GM12865 (cell line): ENCODE data around the gene RAMP3.

Experiments used
- DNase-seq: peaks from one replicate; pipeline ENCODE4 v3.0.0; 2010; ENCODE audit warnings: low read depth
- H3K4me3 ChIP-seq: 2 replicates; pipeline ENCODE4 v1.5.1; 2011; ENCODE audit warnings: mild to moderate bottlenecking, low read depth, low read length, control low read depth
- TF ChIP-seq, protein P1 (sequence below): IDR thresholded peaks from 2 replicates; pipeline ENCODE4 v1.5.1; 2011; ENCODE audit warnings: low read length, control low read depth, low read depth, inconsistent platforms; ENCODE audit not compliant: insufficient read depth; ENCODE audit errors: missing control alignments

RAMP3 gene

DNA sequence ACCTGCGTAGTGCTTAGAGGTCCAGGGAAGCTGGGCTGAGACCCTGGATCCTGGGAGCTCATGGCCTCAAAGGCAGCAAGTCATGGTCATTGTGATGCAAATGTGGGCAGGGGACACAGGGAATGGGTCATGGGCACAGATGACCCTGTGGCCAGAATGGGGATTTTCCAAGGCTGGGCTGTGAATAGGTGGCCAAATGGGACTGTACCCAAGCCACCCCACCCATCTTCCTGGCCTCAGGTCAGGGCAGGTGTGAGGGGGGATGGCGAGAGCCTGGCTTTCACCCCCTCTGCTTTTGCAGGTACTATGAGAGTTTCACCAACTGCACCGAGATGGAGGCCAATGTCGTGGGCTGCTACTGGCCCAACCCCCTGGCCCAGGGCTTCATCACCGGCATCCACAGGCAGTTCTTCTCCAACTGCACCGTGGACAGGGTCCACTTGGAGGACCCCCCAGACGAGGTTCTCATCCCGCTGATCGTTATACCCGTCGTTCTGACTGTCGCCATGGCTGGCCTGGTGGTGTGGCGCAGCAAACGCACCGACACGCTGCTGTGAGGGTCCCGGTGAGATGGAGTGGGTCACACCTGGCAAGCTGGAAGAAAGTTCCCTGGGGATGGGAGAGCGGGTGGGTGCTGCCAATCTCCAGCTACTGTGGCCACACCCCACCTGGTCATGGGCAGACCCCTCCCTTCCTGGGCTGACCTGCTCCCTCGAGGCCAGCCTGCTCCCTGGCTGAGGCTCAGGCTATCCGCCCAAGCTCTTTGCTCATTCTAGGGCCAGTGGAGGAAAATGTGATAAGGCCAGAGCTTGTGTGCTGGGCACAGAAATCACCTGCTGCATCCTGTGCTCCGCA, 25.5 kb downstream of the RAMP3 start:
- no peak for DNase-seq
- TF ChIP-seq, protein P1, sequence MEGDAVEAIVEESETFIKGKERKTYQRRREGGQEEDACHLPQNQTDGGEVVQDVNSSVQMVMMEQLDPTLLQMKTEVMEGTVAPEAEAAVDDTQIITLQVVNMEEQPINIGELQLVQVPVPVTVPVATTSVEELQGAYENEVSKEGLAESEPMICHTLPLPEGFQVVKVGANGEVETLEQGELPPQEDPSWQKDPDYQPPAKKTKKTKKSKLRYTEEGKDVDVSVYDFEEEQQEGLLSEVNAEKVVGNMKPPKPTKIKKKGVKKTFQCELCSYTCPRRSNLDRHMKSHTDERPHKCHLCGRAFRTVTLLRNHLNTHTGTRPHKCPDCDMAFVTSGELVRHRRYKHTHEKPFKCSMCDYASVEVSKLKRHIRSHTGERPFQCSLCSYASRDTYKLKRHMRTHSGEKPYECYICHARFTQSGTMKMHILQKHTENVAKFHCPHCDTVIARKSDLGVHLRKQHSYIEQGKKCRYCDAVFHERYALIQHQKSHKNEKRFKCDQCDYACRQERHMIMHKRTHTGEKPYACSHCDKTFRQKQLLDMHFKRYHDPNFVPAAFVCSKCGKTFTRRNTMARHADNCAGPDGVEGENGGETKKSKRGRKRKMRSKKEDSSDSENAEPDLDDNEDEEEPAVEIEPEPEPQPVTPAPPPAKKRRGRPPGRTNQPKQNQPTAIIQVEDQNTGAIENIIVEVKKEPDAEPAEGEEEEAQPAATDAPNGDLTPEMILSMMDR: no peak
- no peak overlapping the region for H3K4me3 ChIP-seq

DNA sequence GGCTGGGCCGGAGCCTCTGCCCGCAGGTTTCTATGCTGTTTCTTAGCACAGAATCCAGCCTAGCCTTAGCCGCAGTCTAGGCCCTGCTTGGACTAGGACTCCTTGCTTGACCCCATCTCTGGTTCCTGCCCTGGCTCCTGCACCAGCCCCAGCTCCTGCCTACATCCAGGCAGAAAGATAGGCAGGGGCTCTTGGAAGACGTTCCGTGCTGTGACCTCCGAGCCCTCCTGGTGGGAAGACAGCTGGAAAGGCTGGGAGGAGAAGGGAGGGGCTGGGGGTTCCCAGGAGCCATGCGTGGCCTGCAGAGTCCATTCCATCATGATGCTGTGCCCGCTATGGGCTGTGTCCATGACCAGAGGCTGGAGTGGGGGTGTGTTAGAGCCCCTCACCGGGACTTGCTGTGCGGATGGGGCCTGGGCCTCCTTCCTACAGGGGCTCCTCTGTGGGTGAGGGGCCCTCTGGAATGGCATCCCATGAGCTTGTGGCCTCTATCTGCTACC, 26.2 kb downstream of the RAMP3 start:
- TF ChIP-seq, protein P1: no peak
- DNase-seq: no peak
- no peak overlapping the region for H3K4me3 ChIP-seq

DNA sequence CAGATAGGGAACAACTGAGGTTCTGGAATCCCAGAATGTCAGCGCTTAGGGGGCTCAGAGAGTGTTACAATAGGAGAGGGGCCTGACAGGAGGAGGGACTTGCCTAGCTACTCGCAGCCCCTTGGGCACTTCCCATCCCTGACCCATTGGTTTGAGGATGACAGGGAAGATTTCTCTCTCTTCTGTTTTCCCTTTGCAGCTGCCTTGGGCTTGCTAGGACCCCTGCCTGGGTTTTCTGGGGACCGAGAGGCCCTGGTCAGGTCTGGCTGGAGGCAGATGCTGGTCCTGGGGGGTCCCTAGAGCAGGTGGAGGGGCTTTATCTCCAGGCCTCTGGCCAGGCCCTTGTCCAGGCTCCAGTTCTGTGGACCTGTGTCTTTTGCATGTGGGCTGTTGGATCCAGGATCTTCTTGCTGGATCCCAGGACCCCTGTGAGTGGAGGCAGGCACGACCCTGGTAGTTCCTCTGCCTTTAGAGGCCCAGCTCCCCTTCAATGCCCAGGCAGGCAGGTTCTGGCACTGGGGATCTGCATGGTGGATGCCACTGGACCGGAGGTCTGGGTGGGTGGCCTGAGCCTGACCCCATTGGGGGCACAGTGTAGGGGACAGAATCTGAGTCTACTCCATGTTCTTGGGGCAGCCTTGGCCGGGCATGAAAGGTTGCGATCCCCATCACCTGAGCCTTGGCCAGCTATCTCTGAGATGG, 26.9 kb downstream of the RAMP3 start:
- TF ChIP-seq, protein P1: no peak
- no peak for DNase-seq
- no peak overlapping the region for H3K4me3 ChIP-seq

DNA sequence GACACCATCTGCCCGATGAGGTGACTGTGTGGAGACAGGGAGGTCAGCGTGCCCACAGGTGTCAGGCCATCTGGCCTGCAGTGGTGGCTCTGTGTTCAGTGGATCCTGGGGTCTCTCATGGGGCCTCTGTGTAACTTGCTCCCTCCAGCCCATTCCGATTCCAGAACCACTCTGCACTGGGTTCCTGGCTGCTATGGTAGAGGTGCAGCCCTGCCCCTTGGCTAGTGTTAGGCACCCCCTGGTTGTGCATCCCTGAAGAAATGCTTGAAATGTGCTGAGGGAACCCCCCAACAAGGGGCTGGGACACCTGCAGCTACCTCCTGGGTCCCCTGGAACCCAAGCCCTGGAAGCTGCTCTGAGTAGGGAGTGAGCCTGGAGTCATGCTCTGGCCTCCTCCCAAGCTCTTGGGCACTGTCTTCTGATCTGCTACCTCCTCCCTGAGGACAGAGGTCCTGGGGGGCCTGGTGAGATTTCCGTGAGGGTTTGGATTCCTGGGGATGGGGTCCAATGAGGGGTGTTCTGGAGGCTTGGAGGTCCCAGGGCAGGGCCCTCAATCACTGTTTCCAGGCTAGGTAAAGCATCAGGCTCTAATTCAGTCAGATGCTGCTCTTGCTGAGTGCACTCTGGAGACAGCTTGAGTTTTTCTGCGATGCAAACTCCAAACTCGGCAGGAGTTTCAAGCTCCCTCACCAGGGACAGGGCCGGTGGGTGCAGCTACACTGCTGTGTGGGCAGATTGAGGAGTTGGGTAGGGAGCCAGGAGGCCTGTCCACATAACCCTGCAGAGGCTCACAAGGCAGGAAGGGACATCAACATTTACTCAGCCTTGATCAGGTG, 27.7 kb downstream of the RAMP3 start:
- no peak for DNase-seq
- TF ChIP-seq, protein P1: no peak
- no peak overlapping the region for H3K4me3 ChIP-seq

DNA sequence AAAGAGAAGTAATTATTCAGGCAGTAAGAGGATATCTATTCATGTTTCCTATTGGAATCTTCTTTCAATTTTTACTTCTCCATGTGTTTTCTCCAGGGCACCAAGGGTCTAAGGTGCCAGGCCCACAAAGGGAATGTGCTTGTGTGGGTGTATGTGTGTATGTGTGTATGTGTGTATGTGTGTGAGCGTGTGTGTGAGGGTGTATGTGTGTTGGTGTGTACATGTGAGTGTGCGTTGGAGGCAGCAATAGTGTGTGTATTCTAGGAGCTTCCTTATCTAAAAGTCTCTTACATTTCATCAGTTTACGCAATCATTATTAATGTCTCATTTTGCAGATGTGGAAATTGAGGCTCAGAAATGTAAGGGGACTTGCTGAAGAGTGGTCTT, 28.3 kb downstream of the RAMP3 start:
- TF ChIP-seq, protein P1: no peak
- H3K4me3 ChIP-seq: no peak overlapping the region
- no peak for DNase-seq

DNA sequence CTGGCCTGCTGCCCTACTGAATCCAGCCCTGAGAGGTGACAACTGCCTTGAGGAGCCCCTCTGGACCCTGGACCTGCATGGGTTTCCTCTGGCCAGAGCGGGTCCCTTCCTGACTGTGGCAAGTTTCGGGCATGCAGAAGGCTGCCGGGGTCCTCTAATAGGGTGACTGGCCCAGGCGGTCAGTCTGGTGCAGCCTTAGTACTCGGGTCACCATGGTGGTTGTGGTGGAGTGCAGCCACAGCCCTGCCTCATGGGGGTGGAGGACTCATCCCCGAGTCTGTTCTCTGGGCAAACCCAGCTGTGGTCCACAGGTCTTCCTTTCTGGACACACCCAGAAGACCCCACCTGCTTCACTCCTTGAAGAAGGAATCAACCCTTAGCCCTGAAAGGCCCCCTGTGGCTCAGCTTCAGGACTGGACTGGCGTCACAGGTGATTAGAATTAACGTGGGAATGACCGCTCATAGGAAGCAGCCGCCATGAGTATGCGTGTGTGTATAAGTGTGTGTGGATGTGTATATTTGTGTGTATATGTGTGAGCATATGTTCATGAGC, 28.7 kb downstream of the RAMP3 start:
- TF ChIP-seq, protein P1: no peak
- no peak for DNase-seq
- H3K4me3 ChIP-seq: no peak overlapping the region
